Activated CD8-positive, alpha-beta memory T cell treated with anti-CD3 and anti-CD28 coated beads, Interleukin-2, amount 50 U/mL, for 1 hour (primary cell): ENCODE measurements around the gene HRAS.
A peak's percentile ranks its signal among the peaks of the same experiment; 100 is the strongest.
"Not testable (repeated sequence)": the region's sequence is repeated elsewhere in the genome, so short reads cannot be mapped to it uniquely, and the experiment has no call there.

Experiments
- DNase-seq: peaks from one replicate; pipeline ENCODE4 v3.0.0-alpha.2; 2020; ENCODE audit errors: extremely low read depth

Gene HRAS

GRCh38 chr11:535519-536454 lies at the start of gene HRAS:
Gene HRAS, minus strand, starts transcription at chr11:535576.
- peak; percentile 82 for DNase-seq

- DNase-seq: no peak
Measured at GRCh38 chr11:584287-584686, 48.9 kb upstream of the HRAS start.

- DNase-seq: no peak
Measured at GRCh38 chr11:581752-582151, 46.4 kb upstream of the HRAS start.

GRCh38 chr11:581342-581741 lies 46.0 kb upstream of the HRAS start:
- DNase-seq: no peak

GRCh38 chr11:579830-580601 lies 44.6 kb upstream of the HRAS start:
- no peak for DNase-seq

- no peak for DNase-seq
Measured at GRCh38 chr11:578276-579035, 43.1 kb upstream of the HRAS start.

GRCh38 chr11:577611-577894 lies 42.2 kb upstream of the HRAS start:
- no peak for DNase-seq

- DNase-seq: no peak
Measured at GRCh38 chr11:576811-577610, 41.6 kb upstream of the HRAS start.

- DNase-seq: peak; percentile 92
Measured at GRCh38 chr11:575996-576768, 40.8 kb upstream of the HRAS start, which contains the start of gene PHRF1. Gene PHRF1, plus strand, starts transcription at chr11:576470. Its CDS starts 5,043 bp downstream, at chr11:581513.

- no peak for DNase-seq
Measured at GRCh38 chr11:575313-575995, 40.1 kb upstream of the HRAS start.

GRCh38 chr11:574632-575312 lies 39.4 kb upstream of the HRAS start:
- no peak for DNase-seq

- DNase-seq: not testable (repeated sequence)
Measured at GRCh38 chr11:574031-574570, 38.7 kb upstream of the HRAS start.

GRCh38 chr11:573146-573759 lies 37.9 kb upstream of the HRAS start:
- DNase-seq: no peak

GRCh38 chr11:571802-572185 lies 36.4 kb upstream of the HRAS start:
- DNase-seq: no peak

GRCh38 chr11:569158-569885 lies 33.9 kb upstream of the HRAS start:
- DNase-seq: no peak

GRCh38 chr11:568306-569157 lies 33.2 kb upstream of the HRAS start:
- DNase-seq: peak; percentile 61
